DMS153 treated with DMSO at 0.1 percent for 48 hours (cell line): Measurements from ENCODE around the gene SIN3A.
"Not testable (repeated sequence)": the region's sequence is repeated elsewhere in the genome, so short reads cannot be mapped to it uniquely, and the experiment has no call there.

Source experiments
- DNase-seq: peaks from one replicate; lab custom pipeline; 2025; ENCODE audit not compliant: unreplicated experiment; lab: John Stamatoyannopoulos, UW

SIN3A gene

GRCh38 chr15:75338661-75339240 lies 112.7 kb downstream of the SIN3A start:
- no peak for DNase-seq

GRCh38 chr15:75335705-75336355 lies 115.7 kb downstream of the SIN3A start, which contains the start of gene COMMD4:
Gene COMMD4 (plus strand): TSS chr15:75336063. CDS start chr15:75336090, 27 bp downstream.
- DNase-seq: peak; percentile 38

- no peak for DNase-seq
Observed at GRCh38 chr15:75335313-75335704, 116.2 kb downstream of the SIN3A start.

- DNase-seq: not testable (repeated sequence)
Observed at GRCh38 chr15:75333654-75334419, 117.7 kb downstream of the SIN3A start.

GRCh38 chr15:75332093-75332492 lies 119.4 kb downstream of the SIN3A start:
- not testable (repeated sequence) for DNase-seq

- DNase-seq: no peak
Observed at GRCh38 chr15:75329571-75329970, 121.9 kb downstream of the SIN3A start.

- DNase-seq: no peak
Observed at GRCh38 chr15:75328493-75329314, 122.8 kb downstream of the SIN3A start.

GRCh38 chr15:75327491-75327890 lies 124.0 kb downstream of the SIN3A start:
- no peak for DNase-seq

- no peak for DNase-seq
Observed at GRCh38 chr15:75327005-75327404, 124.5 kb downstream of the SIN3A start.

GRCh38 chr15:75325922-75326321 lies 125.6 kb downstream of the SIN3A start:
- no peak for DNase-seq

GRCh38 chr15:75321711-75322110 lies 129.8 kb downstream of the SIN3A start:
- no peak for DNase-seq
